ENCODE data around the gene SPACA6. TPM values are rescaled to one million over a fixed set of nuclear protein-coding genes. Genes with fewer than 3 reads are reported as not detected.

Gene SPACA6
- total and polyA plus RNA-seq, 10 of the 15 experiments (the other 5 are each of a cell fraction or from before 2014, with no cell fraction given) = 0.31 to 6.5 (median 1.7) TPM

GRCh38 chr19:51702103-51702824 is 9.1 kb downstream of the SPACA6 start:
- no peaks in the 10 kb centered on the region for H4K20me1 ChIP-seq (ENCODE audit: control insufficient read depth, insufficient read depth)
- H3K36me3 ChIP-seq (ENCODE audit: control insufficient read depth in 2 of 2, insufficient read depth in 2 of 2, low read length in 1 of 2) = no peaks in the 10 kb centered on the region
- no peaks in the 10 kb centered on the region; the same call in 1 of the 2 replicates for H3K4me1 ChIP-seq (ENCODE audit: control insufficient read depth, insufficient read depth, low read length)
- no peak overlapping the region for H3K4me3 ChIP-seq
- SMC1A ChIA-PET (ENCODE audit: uncharacterized antibody, unreplicated experiment) = interaction anchor here (0.6 kb wide), 1 partner anchor 100 kb away, joined by 3 read pairs; no protein-coding TSS in a partner anchor
- in situ Hi-C loops (cut with MboI) = no loop called here
- BruUV-seq (replicated peaks) = no TSS peak
- DNase-seq (ENCODE audit: low read depth, low spot score) = no peak
- TF ChIP-seq PML (IDR thresholded peaks at IDR 0.05; ENCODE audit: low read length) (no peak), NR2F1 (conservative IDR thresholded peaks at IDR 0.05) (no peak), MTA3 (IDR thresholded peaks at IDR 0.05; ENCODE audit: borderline replicate concordance, low read length) (no peak), SKIL (IDR thresholded peaks at IDR 0.05; ENCODE audit: low read depth, poor library complexity, severe bottlenecking) (no peak), KLF5 (IDR thresholded peaks at IDR 0.05; ENCODE audit: partially characterized antibody) (no peak), POLR2A (IDR thresholded peaks at IDR 0.05; ENCODE audit: low read depth, low read length) (no peak), PKNOX1 (IDR thresholded peaks at IDR 0.05) (no peak), TBL1XR1 (IDR thresholded peaks at IDR 0.05; ENCODE audit: low read depth, low read length) (no peak), FOXK2 (IDR thresholded peaks at IDR 0.05) (no peak), RFX5 (IDR thresholded peaks at IDR 0.05; ENCODE audit: low read depth, low read length) (no peak)
- TF ChIP-seq, protein P1, sequence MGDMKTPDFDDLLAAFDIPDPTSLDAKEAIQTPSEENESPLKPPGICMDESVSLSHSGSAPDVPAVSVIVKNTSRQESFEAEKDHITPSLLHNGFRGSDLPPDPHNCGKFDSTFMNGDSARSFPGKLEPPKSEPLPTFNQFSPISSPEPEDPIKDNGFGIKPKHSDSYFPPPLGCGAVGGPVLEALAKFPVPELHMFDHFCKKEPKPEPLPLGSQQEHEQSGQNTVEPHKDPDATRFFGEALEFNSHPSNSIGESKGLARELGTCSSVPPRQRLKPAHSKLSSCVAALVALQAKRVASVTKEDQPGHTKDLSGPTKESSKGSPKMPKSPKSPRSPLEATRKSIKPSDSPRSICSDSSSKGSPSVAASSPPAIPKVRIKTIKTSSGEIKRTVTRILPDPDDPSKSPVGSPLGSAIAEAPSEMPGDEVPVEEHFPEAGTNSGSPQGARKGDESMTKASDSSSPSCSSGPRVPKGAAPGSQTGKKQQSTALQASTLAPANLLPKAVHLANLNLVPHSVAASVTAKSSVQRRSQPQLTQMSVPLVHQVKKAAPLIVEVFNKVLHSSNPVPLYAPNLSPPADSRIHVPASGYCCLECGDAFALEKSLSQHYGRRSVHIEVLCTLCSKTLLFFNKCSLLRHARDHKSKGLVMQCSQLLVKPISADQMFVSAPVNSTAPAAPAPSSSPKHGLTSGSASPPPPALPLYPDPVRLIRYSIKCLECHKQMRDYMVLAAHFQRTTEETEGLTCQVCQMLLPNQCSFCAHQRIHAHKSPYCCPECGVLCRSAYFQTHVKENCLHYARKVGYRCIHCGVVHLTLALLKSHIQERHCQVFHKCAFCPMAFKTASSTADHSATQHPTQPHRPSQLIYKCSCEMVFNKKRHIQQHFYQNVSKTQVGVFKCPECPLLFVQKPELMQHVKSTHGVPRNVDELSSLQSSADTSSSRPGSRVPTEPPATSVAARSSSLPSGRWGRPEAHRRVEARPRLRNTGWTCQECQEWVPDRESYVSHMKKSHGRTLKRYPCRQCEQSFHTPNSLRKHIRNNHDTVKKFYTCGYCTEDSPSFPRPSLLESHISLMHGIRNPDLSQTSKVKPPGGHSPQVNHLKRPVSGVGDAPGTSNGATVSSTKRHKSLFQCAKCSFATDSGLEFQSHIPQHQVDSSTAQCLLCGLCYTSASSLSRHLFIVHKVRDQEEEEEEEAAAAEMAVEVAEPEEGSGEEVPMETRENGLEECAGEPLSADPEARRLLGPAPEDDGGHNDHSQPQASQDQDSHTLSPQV (IDR thresholded peaks at IDR 0.05) = no peak
- TF ChIP-seq, protein P2, sequence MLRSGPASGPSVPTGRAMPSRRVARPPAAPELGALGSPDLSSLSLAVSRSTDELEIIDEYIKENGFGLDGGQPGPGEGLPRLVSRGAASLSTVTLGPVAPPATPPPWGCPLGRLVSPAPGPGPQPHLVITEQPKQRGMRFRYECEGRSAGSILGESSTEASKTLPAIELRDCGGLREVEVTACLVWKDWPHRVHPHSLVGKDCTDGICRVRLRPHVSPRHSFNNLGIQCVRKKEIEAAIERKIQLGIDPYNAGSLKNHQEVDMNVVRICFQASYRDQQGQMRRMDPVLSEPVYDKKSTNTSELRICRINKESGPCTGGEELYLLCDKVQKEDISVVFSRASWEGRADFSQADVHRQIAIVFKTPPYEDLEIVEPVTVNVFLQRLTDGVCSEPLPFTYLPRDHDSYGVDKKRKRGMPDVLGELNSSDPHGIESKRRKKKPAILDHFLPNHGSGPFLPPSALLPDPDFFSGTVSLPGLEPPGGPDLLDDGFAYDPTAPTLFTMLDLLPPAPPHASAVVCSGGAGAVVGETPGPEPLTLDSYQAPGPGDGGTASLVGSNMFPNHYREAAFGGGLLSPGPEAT (IDR thresholded peaks at IDR 0.05; ENCODE audit: low read depth) = no peak
- 43% methylated on average over 27 of the region's 27 CpGs for whole genome bisulfite sequencing (ENCODE audit: insufficient coverage, insufficient replicate concordance, low lambda C conversion rate, missing lambda C conversion rate)
- no peak overlapping the region for H3K9ac ChIP-seq (ENCODE audit: control insufficient read depth, insufficient read depth, low read length)
- H3K79me2 ChIP-seq (ENCODE audit: control insufficient read depth, insufficient read depth, low read length) = peaks cover 3% of the 10 kb centered on the region
- no peaks in the 10 kb centered on the region; a peak in 1 of 4 replicates for H3K27me3 ChIP-seq (replicated peaks in 1 of 2; ENCODE audit: control insufficient read depth in 2 of 2, insufficient read depth in 2 of 2, low read length in 1 of 2)
- ATAC-seq = no peak
- no peak overlapping the region for H2AFZ ChIP-seq (ENCODE audit: control insufficient read depth, low read depth, low read length)
- no peak overlapping the region for H3K4me2 ChIP-seq (ENCODE audit: control insufficient read depth, insufficient read depth)
- RAD21 ChIA-PET (ENCODE audit: unreplicated experiment) = no interaction called here
- POLR2A ChIA-PET = no interaction called here
- H3K9me3 ChIP-seq (replicated peaks; ENCODE audit: control insufficient read depth, insufficient read depth, low read length) = peaks cover 1% of the 10 kb centered on the region; the same call in 1 of the 3 replicates
- CTCF ChIA-PET = no interaction called here
- intact Hi-C loops (cut with micrococcal nuclease; ENCODE audit: unreplicated experiment) = no loop called here
- FAIRE-seq = no peak
- no peak overlapping the region for H3K27ac ChIP-seq (ENCODE audit: control insufficient read depth, insufficient read depth)

All from GM12878 (cell line).